ENCODE data around the gene ZNF407.

- TF ChIP-seq FOXK2 (IDR thresholded peaks at IDR 0.05) (no peak), ZNF384 (IDR thresholded peaks at IDR 0.05) (no peak), ELF4 (IDR thresholded peaks at IDR 0.05) (no peak), SUZ12 (IDR thresholded peaks at IDR 0.05) (no peak), SP1 (IDR thresholded peaks at IDR 0.05) (no peak), BHLHE40 (IDR thresholded peaks at IDR 0.05; ENCODE audit: borderline replicate concordance) (no peak), FOXM1 (IDR thresholded peaks at IDR 0.05; ENCODE audit: borderline replicate concordance) (no peak), PKNOX1 (IDR thresholded peaks at IDR 0.05) (no peak), FOXA1 (IDR thresholded peaks at IDR 0.05) (no peak)
These were observed 276.7 kb downstream of the ZNF407 start for GRCh38 chr18:74874351-74874750.
